T-helper 22 cell (primary cell): ENCODE results near the gene CYB5A.

Experiments used
- DNase-seq: peaks from one replicate; pipeline ENCODE4 v3.0.0-alpha.2; 2020; ENCODE audit warnings: low read depth

The CYB5A gene

GRCh38 chr18:74248189-74248588 lies 43.6 kb downstream of the CYB5A start:
- DNase-seq: no peak

- no peak for DNase-seq
Observed at GRCh38 chr18:74244554-74244953, 47.2 kb downstream of the CYB5A start.

- DNase-seq: no peak
Observed at GRCh38 chr18:74243127-74243526, 48.6 kb downstream of the CYB5A start.

GRCh38 chr18:74242438-74243096 lies 49.2 kb downstream of the CYB5A start:
- DNase-seq: no peak

- no peak for DNase-seq
Observed at GRCh38 chr18:74241970-74242369, 49.8 kb downstream of the CYB5A start.

- DNase-seq: no peak
Observed at GRCh38 chr18:74241426-74241825, 50.3 kb downstream of the CYB5A start.

GRCh38 chr18:74239567-74239966 lies 52.2 kb downstream of the CYB5A start:
- DNase-seq: no peak

- DNase-seq: no peak
Observed at GRCh38 chr18:74234326-74235171, 57.2 kb downstream of the CYB5A start.

GRCh38 chr18:74233933-74234325 lies 57.8 kb downstream of the CYB5A start:
- DNase-seq: no peak

- DNase-seq: no peak
Observed at GRCh38 chr18:74230922-74231714, 60.6 kb downstream of the CYB5A start.

- DNase-seq: no peak
Observed at GRCh38 chr18:74229891-74230290, 61.9 kb downstream of the CYB5A start.

GRCh38 chr18:74229005-74229404 lies 62.8 kb downstream of the CYB5A start:
- no peak for DNase-seq

GRCh38 chr18:74228312-74228711 lies 63.5 kb downstream of the CYB5A start:
- DNase-seq: no peak

GRCh38 chr18:74226666-74227065 lies 65.1 kb downstream of the CYB5A start:
- no peak for DNase-seq

- DNase-seq: no peak
Observed at GRCh38 chr18:74226156-74226555, 65.6 kb downstream of the CYB5A start.

GRCh38 chr18:74225193-74225840 lies 66.4 kb downstream of the CYB5A start:
- DNase-seq: no peak

- DNase-seq: no peak
Observed at GRCh38 chr18:74222710-74223494, 68.9 kb downstream of the CYB5A start.

GRCh38 chr18:74221081-74221480 lies 70.7 kb downstream of the CYB5A start:
- no peak for DNase-seq

GRCh38 chr18:74219056-74219455 lies 72.7 kb downstream of the CYB5A start:
- DNase-seq: no peak

- DNase-seq: no peak
Observed at GRCh38 chr18:74217476-74218143, 74.2 kb downstream of the CYB5A start.

GRCh38 chr18:74216661-74217110 lies 75.1 kb downstream of the CYB5A start:
- no peak for DNase-seq
